Nephron (organoid): ENCODE results near the gene ZMYM5.
A peak's percentile ranks its signal among the peaks of the same experiment; 100 is the strongest.
"Not testable (repeated sequence)": the region's sequence is repeated elsewhere in the genome, so short reads cannot be mapped to it uniquely, and the experiment has no call there.

ENCODE experiments used
- H3K27ac Mint-ChIP-seq, 3 experiments: 2 replicates each; pipeline ENCODE4 v1.8.0; 2020; ENCODE audit warnings: mixed read lengths in 3 of 3, mild to moderate bottlenecking in 2 of 3, moderate library complexity in 1 of 3
- H3K27me3 Mint-ChIP-seq: 2 replicates; pipeline ENCODE4 v1.8.0; 2021; ENCODE audit warnings: low read depth, mild to moderate bottlenecking, moderate library complexity, mixed read lengths
- H3K36me3 Mint-ChIP-seq: 2 replicates; pipeline ENCODE4 v1.8.0; 2020; ENCODE audit warnings: low read depth, mixed read lengths
- H3K4me1 Mint-ChIP-seq: 2 replicates; pipeline ENCODE4 v1.8.0; 2020; ENCODE audit warnings: mixed read lengths
- H3K4me3 Mint-ChIP-seq, 3 experiments: 2 replicates each; pipeline ENCODE4 v1.8.0; 2020; ENCODE audit warnings: mild to moderate bottlenecking in 3 of 3, mixed read lengths in 3 of 3, moderate library complexity in 2 of 3
- H3K9me3 Mint-ChIP-seq: 2 replicates; pipeline ENCODE4 v1.8.0; 2020; ENCODE audit warnings: mixed read lengths
- CTCF ChIP-seq, 3 experiments: fragments of 200-600 bp; sonication (generic); IDR thresholded peaks; one replicate each; pipeline ENCODE4 v1.5.0; 2021; ENCODE audit warnings: antibody characterized with exemption in 3 of 3; ENCODE audit not compliant: unreplicated experiment in 3 of 3

ZMYM5 gene

GRCh38 chr13:19863323-19864023 lies at the start of gene ZMYM5:
ZMYM5 (minus strand) TSS chr13:19863649; CDS start chr13:19852180, 11,469 bp downstream.
- peak within 1 kb of the TSS; percentile 100 for H3K27ac Mint-ChIP-seq
- peak within 1 kb of the TSS; percentile 98 to 100 (median 99) for H3K4me3 Mint-ChIP-seq
- H3K27me3 Mint-ChIP-seq = no peaks in the 10 kb centered on the region
- peaks cover 17% of the 10 kb centered on the region for H3K36me3 Mint-ChIP-seq
- no peaks in the 10 kb centered on the region for H3K9me3 Mint-ChIP-seq
- no peak for TF ChIP-seq CTCF (IDR thresholded peaks at IDR 0.05; ENCODE audit: unreplicated experiment in 3 of 3)
- peaks cover 24% of the 10 kb centered on the region for H3K4me1 Mint-ChIP-seq

GRCh38 chr13:19910336-19911072 lies 47.1 kb upstream of the ZMYM5 start:
- Mint-ChIP-seq H3K4me1 (no peaks in the 10 kb centered on the region), H3K27me3 (no peaks in the 10 kb centered on the region), H3K36me3 (no peaks in the 10 kb centered on the region), H3K27ac (no peak overlapping the region), H3K4me3 (no peak overlapping the region), H3K9me3 (no peaks in the 10 kb centered on the region)
- TF ChIP-seq CTCF (IDR thresholded peaks at IDR 0.05; ENCODE audit: unreplicated experiment in 3 of 3) = no peak

GRCh38 chr13:19908350-19908986 lies 45.0 kb upstream of the ZMYM5 start:
- H3K27ac Mint-ChIP-seq = no peak overlapping the region
- no peaks in the 10 kb centered on the region for H3K9me3 Mint-ChIP-seq
- no peaks in the 10 kb centered on the region for H3K4me1 Mint-ChIP-seq
- no peak for TF ChIP-seq CTCF (IDR thresholded peaks at IDR 0.05; ENCODE audit: unreplicated experiment in 3 of 3)
- H3K27me3 Mint-ChIP-seq = no peaks in the 10 kb centered on the region
- no peaks in the 10 kb centered on the region for H3K36me3 Mint-ChIP-seq
- no peak overlapping the region for H3K4me3 Mint-ChIP-seq

GRCh38 chr13:19905487-19906195 lies 42.2 kb upstream of the ZMYM5 start:
- H3K27me3 Mint-ChIP-seq, H3K27ac Mint-ChIP-seq, H3K4me1 Mint-ChIP-seq, H3K36me3 Mint-ChIP-seq, H3K9me3 Mint-ChIP-seq, H3K4me3 Mint-ChIP-seq: not testable (repeated sequence)

- Mint-ChIP-seq H3K4me3 (no peak overlapping the region), H3K27ac (no peak overlapping the region), H3K4me1 (no peaks in the 10 kb centered on the region), H3K27me3 (no peaks in the 10 kb centered on the region), H3K9me3 (no peaks in the 10 kb centered on the region), H3K36me3 (no peaks in the 10 kb centered on the region)
- TF ChIP-seq CTCF (IDR thresholded peaks at IDR 0.05; ENCODE audit: unreplicated experiment in 3 of 3) = no peak
Observed at GRCh38 chr13:19890030-19890429, 26.6 kb upstream of the ZMYM5 start.

- no peaks in the 10 kb centered on the region for H3K27me3 Mint-ChIP-seq
- H3K27ac Mint-ChIP-seq = no peak overlapping the region
- no peaks in the 10 kb centered on the region for H3K4me1 Mint-ChIP-seq
- H3K9me3 Mint-ChIP-seq = no peaks in the 10 kb centered on the region
- H3K36me3 Mint-ChIP-seq = no peaks in the 10 kb centered on the region
- TF ChIP-seq CTCF (IDR thresholded peaks at IDR 0.05; ENCODE audit: unreplicated experiment in 3 of 3) = no peak
- no peak overlapping the region for H3K4me3 Mint-ChIP-seq
Observed at GRCh38 chr13:19888799-19889198, 25.4 kb upstream of the ZMYM5 start.
